Measurements from ENCODE around the gene TTC28. TPM values are rescaled to one million over a fixed set of nuclear protein-coding genes. Genes with fewer than 3 reads are reported as not detected.

Gene TTC28
- total RNA-seq, 1 donor from 2014 or later: 23.2 TPM

GRCh38 chr22:28222976-28223745, 456.5 kb downstream of the TTC28 start:
- H3K79me2 ChIP-seq (ENCODE audit: insufficient read depth, low read length): no peaks in the 10 kb centered on the region
- Mint-ChIP-seq H3K27me3 (ENCODE audit: low read depth, unreplicated experiment) (no peaks in the 10 kb centered on the region), H3K27ac (ENCODE audit: unreplicated experiment) (no peak overlapping the region), H3K9me3 (ENCODE audit: unreplicated experiment) (no peaks in the 10 kb centered on the region), H3K36me3 (ENCODE audit: low read depth, unreplicated experiment) (peaks cover 5% of the 10 kb centered on the region), H3K4me1 (ENCODE audit: low read depth, unreplicated experiment) (peaks cover 3% of the 10 kb centered on the region), H3K4me3 (ENCODE audit: unreplicated experiment) (no peak overlapping the region)
- no peak overlapping the region for H3K4me2 ChIP-seq (ENCODE audit: low read length)
- no peak overlapping the region for H3K4me3 ChIP-seq (ENCODE audit: insufficient read depth, low read depth, low read length)
- no peaks in the 10 kb centered on the region for H3K36me3 ChIP-seq (ENCODE audit: insufficient read depth, low read length)
- FAIRE-seq (peak; percentile 60), DNase-seq (ENCODE audit: low read depth) (peak; percentile 82)
- H3K27me3 ChIP-seq (ENCODE audit: insufficient read depth, low read length): no peaks in the 10 kb centered on the region
- TF ChIP-seq CTCF (IDR thresholded peaks at IDR 0.05; ENCODE audit: insufficient read depth, low read depth, low read length) (no peak), EZH2 (IDR thresholded peaks at IDR 0.05; ENCODE audit: insufficient read depth, low read length) (no peak)
- H3K9ac ChIP-seq (ENCODE audit: low read length): no peak overlapping the region
- H4K20me1 ChIP-seq (ENCODE audit: insufficient read depth, low read length): no peaks in the 10 kb centered on the region
- peaks cover 3% of the 10 kb centered on the region for H3K4me1 ChIP-seq (ENCODE audit: insufficient read depth, low read length)
- H2AFZ ChIP-seq (ENCODE audit: low read depth, low read length): no peak overlapping the region
- no peaks in the 10 kb centered on the region for H3K9me3 ChIP-seq (ENCODE audit: insufficient read depth, low read depth, low read length)
- no peak overlapping the region for H3K27ac ChIP-seq (ENCODE audit: low read depth, low read length)

GRCh38 chr22:28222571-28222970, 457.1 kb downstream of the TTC28 start:
- no peak for TF ChIP-seq EZH2 (IDR thresholded peaks at IDR 0.05; ENCODE audit: insufficient read depth, low read length)
- no peak for TF ChIP-seq CTCF (IDR thresholded peaks at IDR 0.05; ENCODE audit: insufficient read depth, low read depth, low read length)
- no peaks in the 10 kb centered on the region for H3K79me2 ChIP-seq (ENCODE audit: insufficient read depth, low read length)
- H3K4me1 ChIP-seq (ENCODE audit: insufficient read depth, low read length): peaks cover 3% of the 10 kb centered on the region
- Mint-ChIP-seq H3K27me3 (ENCODE audit: low read depth, unreplicated experiment) (no peaks in the 10 kb centered on the region), H3K27ac (ENCODE audit: unreplicated experiment) (no peak overlapping the region), H3K9me3 (ENCODE audit: unreplicated experiment) (no peaks in the 10 kb centered on the region), H3K36me3 (ENCODE audit: low read depth, unreplicated experiment) (peaks cover 5% of the 10 kb centered on the region), H3K4me3 (ENCODE audit: unreplicated experiment) (no peak overlapping the region), H3K4me1 (ENCODE audit: low read depth, unreplicated experiment) (no peaks in the 10 kb centered on the region)
- H3K27ac ChIP-seq (ENCODE audit: low read depth, low read length): no peak overlapping the region
- no peaks in the 10 kb centered on the region for H3K9me3 ChIP-seq (ENCODE audit: insufficient read depth, low read depth, low read length)
- no peak overlapping the region for H3K4me2 ChIP-seq (ENCODE audit: low read length)
- DNase-seq (ENCODE audit: low read depth): no peak
- H4K20me1 ChIP-seq (ENCODE audit: insufficient read depth, low read length): no peaks in the 10 kb centered on the region
- no peaks in the 10 kb centered on the region for H3K36me3 ChIP-seq (ENCODE audit: insufficient read depth, low read length)
- no peak for FAIRE-seq
- no peak overlapping the region for H3K4me3 ChIP-seq (ENCODE audit: insufficient read depth, low read depth, low read length)
- H3K27me3 ChIP-seq (ENCODE audit: insufficient read depth, low read length): no peaks in the 10 kb centered on the region
- H2AFZ ChIP-seq (ENCODE audit: low read depth, low read length): no peak overlapping the region
- H3K9ac ChIP-seq (ENCODE audit: low read length): no peak overlapping the region

GRCh38 chr22:28222052-28222451, 457.6 kb downstream of the TTC28 start:
- Mint-ChIP-seq H3K9me3 (ENCODE audit: unreplicated experiment) (no peaks in the 10 kb centered on the region), H3K4me1 (ENCODE audit: low read depth, unreplicated experiment) (no peaks in the 10 kb centered on the region), H3K36me3 (ENCODE audit: low read depth, unreplicated experiment) (peaks cover 5% of the 10 kb centered on the region), H3K27me3 (ENCODE audit: low read depth, unreplicated experiment) (no peaks in the 10 kb centered on the region), H3K4me3 (ENCODE audit: unreplicated experiment) (no peak overlapping the region), H3K27ac (ENCODE audit: unreplicated experiment) (no peak overlapping the region)
- TF ChIP-seq EZH2 (IDR thresholded peaks at IDR 0.05; ENCODE audit: insufficient read depth, low read length) (no peak), CTCF (IDR thresholded peaks at IDR 0.05; ENCODE audit: insufficient read depth, low read depth, low read length) (no peak)
- Histone ChIP-seq H3K36me3 (ENCODE audit: insufficient read depth, low read length) (no peaks in the 10 kb centered on the region), H3K27me3 (ENCODE audit: insufficient read depth, low read length) (no peaks in the 10 kb centered on the region), H3K4me1 (ENCODE audit: insufficient read depth, low read length) (peaks cover 3% of the 10 kb centered on the region), H3K4me3 (ENCODE audit: insufficient read depth, low read depth, low read length) (no peak overlapping the region), H3K9me3 (ENCODE audit: insufficient read depth, low read depth, low read length) (no peaks in the 10 kb centered on the region), H4K20me1 (ENCODE audit: insufficient read depth, low read length) (no peaks in the 10 kb centered on the region), H3K9ac (ENCODE audit: low read length) (no peak overlapping the region), H3K79me2 (ENCODE audit: insufficient read depth, low read length) (no peaks in the 10 kb centered on the region), H3K4me2 (ENCODE audit: low read length) (no peak overlapping the region), H2AFZ (ENCODE audit: low read depth, low read length) (no peak overlapping the region), H3K27ac (ENCODE audit: low read depth, low read length) (no peak overlapping the region)
- no peak for FAIRE-seq
- DNase-seq (ENCODE audit: low read depth): no peak
